Thoracic aorta (tissue), 2 donors: ENCODE measurements around the gene OSTF1. TPM values are rescaled to one million over a fixed set of nuclear protein-coding genes. Genes with fewer than 3 reads are reported as not detected.
A peak's percentile ranks its signal among the peaks of the same experiment; 100 is the strongest.

Experiments used
- ATAC-seq: fragments of 150-250 bp; one replicate; pipeline ENCODE4 v1.8.0; 2017; ENCODE audit warnings: low read depth; ENCODE audit not compliant: insufficient number of reproducible peaks, low FRiP score
- DNase-seq: peaks from one replicate; pipeline ENCODE4 v3.0.0-alpha.2; 2020; ENCODE audit warnings: low spot score
- H3K27ac ChIP-seq, 2 donors: fragments of 200-600 bp; sonication (generic); 1 replicate in 1 of 2; 2 replicates in 1 of 2; pipeline ENCODE4 v1.5.1; 2016; ENCODE audit warnings: mild to moderate bottlenecking in 2 of 2, moderate library complexity in 2 of 2
- H3K27me3 ChIP-seq: fragments of 200-600 bp; sonication (generic); replicated peaks from 2 replicates; pipeline ENCODE4 v1.6.0; 2016; ENCODE audit warnings: mild to moderate bottlenecking; ENCODE audit not compliant: insufficient read depth
- H3K36me3 ChIP-seq: fragments of 200-600 bp; sonication (generic); one replicate; pipeline ENCODE4 v1.5.1; 2016
- H3K4me1 ChIP-seq, 2 donors: fragments of 200-600 bp; sonication (generic); 1 replicate in 1 of 2; 2 replicates in 1 of 2; pipeline versions ENCODE4 v1.5.1 to v1.6.0; 2016; ENCODE audit warnings: low read depth in 2 of 2, mild to moderate bottlenecking in 1 of 2; ENCODE audit not compliant: control insufficient read depth in 1 of 2
- H3K4me3 ChIP-seq: fragments of 200-600 bp; sonication (generic); 2 replicates; pipeline ENCODE4 v1.5.1; 2016; ENCODE audit warnings: mild to moderate bottlenecking
- H3K9me3 ChIP-seq: fragments of 200-600 bp; sonication (generic); 2 replicates; pipeline ENCODE4 v1.5.1; 2016
- total RNA-seq, 2 donors: library from RNA; depleted of rRNA; stranded (reverse); fragments of >200 nt; gene quantifications; one replicate each; pipeline versions ENCODE4 v1.1.0 to v1.2.3, GENCODE V29; 2016
- TF ChIP-seq, protein P1 (sequence below): fragments of 200-600 bp; sonication (generic); IDR thresholded peaks from one replicate; pipeline ENCODE4 v1.5.1; 2019; ENCODE audit warnings: antibody characterized with exemption

OSTF1 gene
- total RNA-seq, 2 donors from 2014 or later = 16.8 to 33.9 TPM

DNA sequence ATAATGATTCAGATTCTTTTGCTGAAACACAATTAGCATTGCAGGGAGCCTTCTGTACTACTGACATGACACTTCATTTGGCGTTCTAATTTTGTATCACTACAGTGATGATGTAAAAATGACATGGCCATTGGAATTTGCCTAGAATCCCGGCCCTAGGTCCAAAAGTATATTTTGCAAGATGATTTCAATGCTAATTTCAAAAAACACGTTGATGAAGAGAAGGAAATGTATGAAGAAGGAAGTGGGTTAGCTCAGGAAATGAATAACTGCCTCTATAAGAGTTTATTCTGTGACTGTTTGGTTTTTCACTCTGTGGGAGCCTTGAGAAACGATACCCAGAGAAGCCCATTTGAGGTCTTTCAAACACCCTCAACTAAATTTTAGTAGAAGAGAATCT lies 59.3 kb downstream of the OSTF1 start:
- Histone ChIP-seq H3K36me3 (peaks cover 12% of the 10 kb centered on the region), H3K9me3 (no peaks in the 10 kb centered on the region), H3K4me1 (peaks cover 15 to 16% of the 10 kb centered on the region in 2 donors), H3K4me3 (no peak overlapping the region), H3K27ac (peak overlapping the region in 1 of 2 donors; percentile 33), H3K27me3 (no peaks in the 10 kb centered on the region)
- ATAC-seq = no peak
- DNase-seq = no peak
- TF ChIP-seq, protein P1, sequence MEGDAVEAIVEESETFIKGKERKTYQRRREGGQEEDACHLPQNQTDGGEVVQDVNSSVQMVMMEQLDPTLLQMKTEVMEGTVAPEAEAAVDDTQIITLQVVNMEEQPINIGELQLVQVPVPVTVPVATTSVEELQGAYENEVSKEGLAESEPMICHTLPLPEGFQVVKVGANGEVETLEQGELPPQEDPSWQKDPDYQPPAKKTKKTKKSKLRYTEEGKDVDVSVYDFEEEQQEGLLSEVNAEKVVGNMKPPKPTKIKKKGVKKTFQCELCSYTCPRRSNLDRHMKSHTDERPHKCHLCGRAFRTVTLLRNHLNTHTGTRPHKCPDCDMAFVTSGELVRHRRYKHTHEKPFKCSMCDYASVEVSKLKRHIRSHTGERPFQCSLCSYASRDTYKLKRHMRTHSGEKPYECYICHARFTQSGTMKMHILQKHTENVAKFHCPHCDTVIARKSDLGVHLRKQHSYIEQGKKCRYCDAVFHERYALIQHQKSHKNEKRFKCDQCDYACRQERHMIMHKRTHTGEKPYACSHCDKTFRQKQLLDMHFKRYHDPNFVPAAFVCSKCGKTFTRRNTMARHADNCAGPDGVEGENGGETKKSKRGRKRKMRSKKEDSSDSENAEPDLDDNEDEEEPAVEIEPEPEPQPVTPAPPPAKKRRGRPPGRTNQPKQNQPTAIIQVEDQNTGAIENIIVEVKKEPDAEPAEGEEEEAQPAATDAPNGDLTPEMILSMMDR = no peak

DNA sequence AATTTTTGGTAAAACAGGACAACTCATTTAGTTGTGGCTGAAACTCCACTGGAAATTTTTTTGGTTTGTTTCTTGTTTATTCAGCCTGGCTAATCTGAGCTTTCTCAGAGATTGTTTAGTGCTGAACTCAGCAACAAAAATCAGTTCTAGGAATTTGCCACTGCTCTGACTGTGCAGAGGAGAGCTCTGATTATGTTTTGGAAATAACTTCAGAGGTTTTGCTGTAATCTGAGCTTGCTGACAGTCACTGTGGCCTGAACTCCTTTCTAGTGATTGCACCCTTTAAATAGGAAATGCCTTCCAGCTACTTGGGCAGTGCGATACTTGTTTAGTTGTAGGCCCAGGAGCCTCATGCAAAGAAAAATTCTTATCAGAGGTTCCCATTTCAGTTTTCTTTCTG lies 60.2 kb downstream of the OSTF1 start:
- H3K27ac ChIP-seq = peak overlapping the region in 1 of 2 donors; percentile 33
- no peaks in the 10 kb centered on the region for H3K9me3 ChIP-seq
- no peaks in the 10 kb centered on the region for H3K27me3 ChIP-seq
- no peak overlapping the region for H3K4me3 ChIP-seq
- TF ChIP-seq, protein P1 = no peak
- DNase-seq = no peak
- H3K4me1 ChIP-seq = peaks cover 15 to 16% of the 10 kb centered on the region in 2 donors
- peak; percentile 72 for ATAC-seq
- peaks cover 9% of the 10 kb centered on the region for H3K36me3 ChIP-seq

DNA sequence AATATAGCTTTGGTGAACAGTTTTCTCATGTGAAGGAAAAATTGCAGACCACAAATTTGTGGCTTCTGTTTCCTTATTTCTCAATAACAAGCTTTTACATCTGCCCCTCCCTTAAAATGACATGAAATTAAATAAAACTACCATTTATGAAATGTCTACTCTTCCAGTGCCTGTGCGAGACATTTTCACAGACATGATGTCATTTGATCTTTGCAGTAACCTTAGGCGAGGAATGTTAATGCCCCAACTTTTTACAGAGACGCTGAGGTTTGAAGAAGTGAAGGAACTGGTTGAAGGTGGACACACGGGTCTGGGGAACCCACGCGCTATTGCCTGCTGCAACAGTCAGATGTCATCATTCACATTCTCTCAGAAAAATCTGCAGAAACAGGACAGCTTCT lies 61.5 kb downstream of the OSTF1 start:
- H3K4me1 ChIP-seq = peaks cover 15 to 16% of the 10 kb centered on the region in 2 donors
- H3K4me3 ChIP-seq = no peak overlapping the region
- H3K9me3 ChIP-seq = no peaks in the 10 kb centered on the region
- TF ChIP-seq, protein P1 = no peak
- no peak overlapping the region for H3K27ac ChIP-seq
- DNase-seq = no peak
- H3K36me3 ChIP-seq = no peaks in the 10 kb centered on the region
- no peaks in the 10 kb centered on the region for H3K27me3 ChIP-seq
- ATAC-seq = no peak

DNA sequence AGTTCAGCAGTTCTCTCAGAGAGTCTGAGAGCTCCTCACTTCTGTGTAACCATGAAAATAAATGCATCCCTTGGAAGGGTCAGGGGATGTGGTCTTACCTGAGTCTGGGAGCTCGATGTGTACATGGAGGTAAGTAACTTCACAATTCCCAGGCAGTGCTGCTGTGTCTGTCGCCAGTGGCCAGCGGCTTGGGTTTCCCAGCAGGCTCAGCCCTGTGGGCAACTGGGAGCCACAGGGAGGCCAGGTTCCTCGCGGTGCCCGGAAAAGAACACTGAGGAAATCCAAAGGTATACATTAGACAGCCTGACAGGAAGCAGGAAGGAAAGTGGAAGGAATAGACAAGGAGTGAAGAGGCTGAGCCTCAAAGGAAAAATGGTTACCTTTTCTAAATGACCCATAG lies 62.2 kb downstream of the OSTF1 start:
- Histone ChIP-seq H3K9me3 (no peaks in the 10 kb centered on the region), H3K27ac (no peak overlapping the region), H3K36me3 (no peaks in the 10 kb centered on the region), H3K27me3 (no peaks in the 10 kb centered on the region), H3K4me3 (no peak overlapping the region), H3K4me1 (peaks cover 15 to 16% of the 10 kb centered on the region in 2 donors)
- no peak for ATAC-seq
- TF ChIP-seq, protein P1 = no peak
- DNase-seq = no peak

DNA sequence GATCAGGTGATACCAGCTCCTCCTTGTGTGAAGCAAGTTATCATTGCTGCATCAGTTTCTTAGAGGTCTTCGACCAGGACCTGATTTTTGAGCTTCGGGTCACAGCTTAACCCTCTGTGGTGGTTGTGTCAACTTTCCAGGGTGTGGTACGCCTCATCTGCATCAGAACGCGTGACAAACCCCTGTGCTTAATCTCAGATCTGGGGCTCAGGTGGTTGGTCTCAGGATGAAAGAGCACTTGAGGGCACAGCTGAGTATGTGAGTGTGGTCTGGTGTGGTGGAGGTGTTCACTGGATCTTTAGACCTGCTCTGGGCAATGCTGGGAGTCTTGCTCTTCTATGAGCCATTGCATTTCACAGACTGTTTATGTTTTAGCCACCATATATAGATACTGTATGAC lies 64.1 kb downstream of the OSTF1 start:
- Histone ChIP-seq H3K4me1 (peaks cover 14 to 16% of the 10 kb centered on the region in 2 donors), H3K4me3 (no peak overlapping the region), H3K27ac (no peak overlapping the region), H3K36me3 (no peaks in the 10 kb centered on the region), H3K9me3 (no peaks in the 10 kb centered on the region), H3K27me3 (no peaks in the 10 kb centered on the region)
- ATAC-seq (no peak), DNase-seq (no peak)
- TF ChIP-seq, protein P1 = no peak
